HEK293T (cell line): Measurements from ENCODE around the gene BLVRB.

Experiments
- FOXK2 ChIP-seq: fragments of 450-650 bp; IDR thresholded peaks from 2 replicates; pipeline ENCODE4 v1.6.1; 2016; ENCODE audit warnings: mild to moderate bottlenecking
- FOXM1 ChIP-seq: fragments of 450-650 bp; IDR thresholded peaks from 2 replicates; pipeline ENCODE4 v1.6.1; 2017; ENCODE audit warnings: mild to moderate bottlenecking, borderline replicate concordance
- HDGF ChIP-seq: fragments of 450-650 bp; IDR thresholded peaks from 2 replicates; pipeline ENCODE4 v1.6.1; 2017; ENCODE audit warnings: antibody characterized with exemption, borderline replicate concordance
- L3MBTL2 ChIP-seq: fragments of 450-650 bp; conservative IDR thresholded peaks from 2 replicates; pipeline ENCODE4 v1.6.1; 2016; ENCODE audit warnings: mild to moderate bottlenecking
- SP1 ChIP-seq: fragments of 450-650 bp; IDR thresholded peaks from 2 replicates; pipeline ENCODE4 v1.6.1; 2017
- TARDBP ChIP-seq: fragments of 450-650 bp; IDR thresholded peaks from 2 replicates; pipeline ENCODE4 v1.6.1; 2016
- ZNF384 ChIP-seq: fragments of 450-650 bp; IDR thresholded peaks from 2 replicates; pipeline ENCODE4 v1.6.1; 2016

GRCh38 chr19:40452016-40452415 is 13.5 kb downstream of the BLVRB start:
- no peak for TF ChIP-seq SP1
- no peak for TF ChIP-seq HDGF
- TF ChIP-seq TARDBP, result no peak
- no peak for TF ChIP-seq FOXM1
- no peak for TF ChIP-seq L3MBTL2
- no peak for TF ChIP-seq ZNF384
- TF ChIP-seq FOXK2, result no peak
